GM20431 (cell line): Measurements from ENCODE around the gene MAPRE2.

Source experiments
- in situ Hi-C: fragments of 300-500 bp; cut with MseI, MboI; formaldehyde crosslinking; loops from one replicate; pipeline ENCODE4 v1.15.0; 2020; ENCODE audit warnings: low sequenced_read_pairs; ENCODE audit not compliant: unreplicated experiment

The MAPRE2 gene

DNA sequence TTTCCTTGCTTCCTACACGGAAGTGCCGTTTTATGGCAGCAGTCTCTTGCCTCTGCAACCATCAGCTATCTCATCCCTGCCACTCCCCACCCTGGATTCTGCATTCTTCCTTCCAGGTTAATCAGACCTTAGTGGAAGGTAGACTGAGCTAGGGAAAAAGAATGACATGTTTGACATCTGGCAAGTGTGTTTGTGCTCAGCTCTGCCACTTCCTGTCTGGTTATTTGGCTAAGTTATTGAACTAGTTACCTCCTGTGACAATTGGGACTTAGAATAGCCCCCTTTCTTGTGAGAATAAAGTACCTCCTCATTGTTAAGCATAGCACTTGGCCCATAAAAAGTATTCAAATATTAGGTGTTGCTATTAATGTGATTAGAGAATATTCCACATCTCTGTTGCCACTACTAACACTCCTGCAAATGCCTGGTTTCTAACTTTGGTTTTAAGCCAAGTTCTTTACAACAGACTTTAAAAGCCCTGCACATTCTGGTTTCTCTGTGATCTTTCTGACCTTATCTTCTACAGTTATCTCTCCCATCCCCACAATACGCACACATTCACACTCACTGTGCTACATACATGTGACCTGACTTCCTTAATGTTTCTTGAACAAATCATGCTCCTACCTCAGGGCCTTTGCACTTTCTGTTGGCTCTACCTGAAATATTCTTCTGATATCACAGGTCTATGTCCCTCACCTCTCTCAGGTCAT is 10.8 kb upstream of the MAPRE2 start:
- in situ Hi-C loops, result no loop called here

GRCh38 chr18:35032113-35032512 is 9.1 kb upstream of the MAPRE2 start:
- in situ Hi-C loops, result no loop called here

DNA sequence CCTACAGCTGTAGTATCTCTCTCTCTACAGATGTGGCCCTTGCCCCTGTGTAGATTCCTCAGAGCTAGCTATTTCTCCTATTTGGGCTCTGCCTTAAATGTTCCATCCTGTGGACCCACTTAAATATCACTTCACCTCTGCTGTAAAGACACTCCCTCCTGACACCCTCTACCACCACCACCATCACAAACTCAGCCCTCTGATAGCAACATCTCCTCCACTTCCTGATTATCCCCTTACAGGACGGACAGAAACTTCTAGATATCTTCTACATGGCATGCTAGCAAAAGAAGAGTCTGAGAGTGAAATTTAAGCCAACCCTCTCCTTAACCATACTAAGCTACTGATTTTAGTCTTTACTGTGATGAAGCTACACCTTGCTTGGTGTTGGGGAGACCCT is 3.2 kb upstream of the MAPRE2 start:
- in situ Hi-C loops, result no loop called here

DNA sequence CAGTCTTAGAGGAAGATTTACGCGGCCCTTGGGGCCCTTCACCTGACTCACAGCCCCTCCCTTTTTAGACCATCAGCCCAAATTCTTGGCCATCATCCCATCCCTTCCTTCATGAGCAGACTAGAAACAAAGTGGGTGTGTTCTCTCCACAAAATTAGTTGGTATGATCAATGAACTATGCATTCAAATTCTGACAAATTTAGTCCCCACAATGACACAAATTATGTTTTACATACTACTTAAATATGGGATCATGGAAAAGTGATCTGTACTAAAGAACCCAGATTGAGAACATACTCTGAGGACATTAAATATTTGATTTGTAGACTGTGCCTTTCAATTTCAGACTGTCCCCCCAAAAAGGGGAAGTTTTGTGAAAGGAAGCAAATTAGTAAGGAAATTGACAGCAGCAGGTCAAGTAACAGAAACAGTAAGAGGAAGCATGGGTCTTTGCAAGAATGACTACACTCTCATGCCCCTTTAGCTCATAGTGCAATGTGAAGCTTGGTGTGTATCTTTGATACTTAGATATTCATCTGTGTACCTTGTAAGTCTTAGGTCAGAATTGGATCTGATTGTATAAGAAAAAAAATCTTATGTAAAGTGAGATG is 2.2 kb upstream of the MAPRE2 start:
- in situ Hi-C loops, result no loop called here

- in situ Hi-C loops, result no loop called here
Observed at GRCh38 chr18:35040638-35040987, 600 bp upstream of the MAPRE2 start.

GRCh38 chr18:35041815-35042387 is 688 bp downstream of the MAPRE2 start:
- in situ Hi-C loops, result no loop called here

DNA sequence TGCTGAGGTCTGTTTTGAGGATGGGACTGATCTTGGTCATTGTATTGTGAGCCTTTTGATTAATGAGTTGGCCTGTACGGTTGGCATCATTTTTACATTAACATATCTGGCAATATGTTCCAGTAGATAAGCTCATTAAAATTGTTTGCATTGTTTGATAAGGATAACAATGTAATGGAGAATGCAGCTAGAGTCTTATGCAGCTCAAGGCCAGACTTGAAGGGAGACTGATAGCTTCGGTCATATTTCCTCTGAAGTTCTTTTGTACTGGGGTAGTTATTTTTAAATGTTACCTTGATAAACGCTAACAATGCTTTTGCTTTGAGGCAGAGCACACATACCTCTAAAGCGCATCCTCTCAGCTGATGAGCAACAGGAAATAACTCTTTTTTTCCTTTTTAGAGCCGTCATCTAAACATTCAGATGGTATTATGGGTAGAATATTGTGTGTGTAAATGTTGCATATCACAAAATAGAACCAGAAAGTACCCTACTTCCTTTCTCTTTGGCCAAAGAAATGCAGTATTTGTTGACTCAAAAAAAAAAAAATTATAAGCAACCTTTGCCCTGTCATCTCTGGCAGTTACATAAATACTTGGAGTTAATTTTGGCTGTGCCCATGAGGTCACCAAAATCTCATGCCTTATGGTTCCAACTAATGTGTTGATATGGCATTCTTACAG is 1.3 kb downstream of the MAPRE2 start:
- in situ Hi-C loops, result no loop called here

- in situ Hi-C loops, result no loop called here
Observed at GRCh38 chr18:35043207-35043606, 2.0 kb downstream of the MAPRE2 start.

GRCh38 chr18:35045121-35045520 is 3.9 kb downstream of the MAPRE2 start:
- in situ Hi-C loops, result no loop called here

DNA sequence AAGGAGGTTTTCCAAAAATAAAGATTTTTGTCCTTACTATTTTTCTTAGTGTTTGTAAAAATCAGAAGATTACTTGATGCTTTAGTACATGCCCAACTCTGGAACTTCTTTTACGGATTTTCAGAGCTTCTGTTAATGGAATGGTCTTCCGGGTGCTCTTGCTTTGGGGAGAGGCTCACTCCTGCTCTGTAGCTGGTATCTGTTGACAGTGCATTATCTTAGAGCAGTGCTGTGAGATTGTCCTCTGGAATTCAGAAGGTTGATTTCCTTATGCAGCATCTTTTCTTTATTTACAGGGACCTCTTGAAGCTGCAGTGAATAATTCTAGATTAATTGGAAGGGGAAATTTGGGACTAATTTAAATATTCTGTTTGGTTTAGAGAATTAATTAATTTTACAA is 4.6 kb downstream of the MAPRE2 start:
- in situ Hi-C loops, result no loop called here

- in situ Hi-C loops, result no loop called here
Observed at GRCh38 chr18:35047697-35048292, 6.6 kb downstream of the MAPRE2 start.

- in situ Hi-C loops, result no loop called here
Observed at GRCh38 chr18:35049111-35050027, 8.2 kb downstream of the MAPRE2 start.

DNA sequence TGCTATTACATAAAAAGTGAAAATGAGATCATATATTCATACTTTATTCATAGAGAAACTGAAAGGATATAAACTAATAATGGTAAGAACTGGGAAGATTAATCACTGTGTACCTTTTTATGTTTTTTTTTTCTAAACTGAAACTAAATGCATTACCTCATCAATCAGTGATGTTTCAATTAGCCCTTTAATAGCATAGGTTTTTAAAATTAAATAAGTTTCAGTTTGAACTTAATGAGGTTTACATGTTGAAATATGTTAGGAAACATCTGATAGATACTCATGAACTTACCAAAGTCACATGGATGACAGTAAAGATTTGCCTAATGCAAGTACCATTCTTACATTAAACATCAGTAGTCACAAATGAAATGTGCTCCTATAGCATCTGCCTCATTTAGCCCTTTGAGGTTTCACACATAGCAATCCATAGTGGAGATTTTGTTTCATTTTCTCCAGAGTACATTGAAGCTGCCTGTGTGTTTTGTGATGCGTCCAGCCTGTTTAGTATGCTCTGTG is 8.9 kb downstream of the MAPRE2 start:
- in situ Hi-C loops, result no loop called here

- in situ Hi-C loops, result no loop called here
Observed at GRCh38 chr18:35050705-35051195, 9.5 kb downstream of the MAPRE2 start.

- in situ Hi-C loops, result no loop called here
Observed at GRCh38 chr18:35051641-35052377, 10.6 kb downstream of the MAPRE2 start.

DNA sequence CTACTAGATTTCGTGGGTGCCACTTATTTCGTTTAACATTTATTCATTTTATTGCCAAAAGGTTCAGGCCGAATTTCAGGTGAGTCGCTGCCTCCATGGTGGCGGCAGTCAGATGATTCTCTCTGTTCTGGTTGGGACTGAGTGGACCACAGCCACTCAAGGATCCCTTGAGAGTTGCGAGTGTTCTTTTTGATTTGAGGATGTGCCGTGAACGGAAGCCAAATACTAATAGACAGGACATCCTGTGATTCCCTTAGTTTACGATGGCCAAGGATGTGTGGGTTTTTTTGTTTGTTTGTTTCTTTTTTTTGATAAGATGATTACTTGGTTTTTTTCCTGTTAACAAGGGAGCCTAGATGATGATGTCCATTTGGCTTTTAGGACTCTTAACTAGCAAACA is 13.2 kb downstream of the MAPRE2 start:
- in situ Hi-C loops, result no loop called here

DNA sequence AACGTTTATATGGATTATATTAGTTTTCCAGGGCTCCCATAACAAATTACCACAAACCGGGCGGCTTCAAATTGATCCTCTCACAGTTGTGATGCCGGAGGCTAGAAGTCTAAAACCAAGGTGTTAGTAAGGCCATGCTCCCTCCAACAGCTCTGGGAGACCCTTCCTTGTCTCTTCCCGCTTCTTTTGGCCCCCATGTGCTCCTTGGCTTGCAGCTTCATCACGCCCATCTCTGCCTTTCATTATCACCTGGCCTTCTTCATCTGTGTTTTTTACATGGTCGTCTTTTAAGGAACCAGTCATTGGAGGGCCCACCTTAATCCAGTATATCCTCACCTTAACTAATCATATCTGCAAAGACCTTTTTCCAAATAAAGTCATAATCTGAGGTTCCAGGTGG is 13.9 kb downstream of the MAPRE2 start:
- in situ Hi-C loops, result no loop called here

GRCh38 chr18:35055726-35056125 is 14.5 kb downstream of the MAPRE2 start:
- in situ Hi-C loops, result no loop called here
